ENCODE measurements around the gene CPNE6. TPM values are rescaled to one million over a fixed set of nuclear protein-coding genes. Genes with fewer than 3 reads are reported as not detected.

CPNE6 gene
- total RNA-seq, 1 experiment from 2014 or later = not detected

DNA sequence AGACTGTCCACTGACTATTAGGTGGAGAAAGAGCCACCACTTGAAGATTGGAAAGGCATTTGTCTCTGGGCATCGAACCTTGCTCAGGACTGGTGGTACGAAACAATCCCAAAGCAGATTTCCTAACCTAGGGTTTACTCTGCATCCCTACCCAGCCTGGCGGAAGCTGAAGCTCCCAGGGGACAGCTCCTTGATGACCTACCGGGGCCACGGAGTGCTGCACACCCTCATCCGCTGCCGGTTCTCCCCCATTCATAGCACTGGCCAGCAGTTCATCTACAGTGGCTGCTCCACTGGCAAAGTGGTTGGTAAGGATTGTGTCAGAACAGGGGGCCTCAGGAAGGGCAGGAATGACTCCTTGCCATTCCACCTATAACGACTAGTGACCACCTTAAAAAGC lies 49.8 kb downstream of the CPNE6 start:
- ChIA-PET POLR2A (ENCODE audit: unreplicated experiment) (no interaction called here), CTCF (no interaction called here)
- H2AFZ ChIP-seq = no peak overlapping the region
- no peak overlapping the region for H3K4me2 ChIP-seq
- no peaks in the 10 kb centered on the region for H3K27me3 ChIP-seq (ENCODE audit: insufficient read depth, low read depth)
- TF ChIP-seq, protein P1, sequence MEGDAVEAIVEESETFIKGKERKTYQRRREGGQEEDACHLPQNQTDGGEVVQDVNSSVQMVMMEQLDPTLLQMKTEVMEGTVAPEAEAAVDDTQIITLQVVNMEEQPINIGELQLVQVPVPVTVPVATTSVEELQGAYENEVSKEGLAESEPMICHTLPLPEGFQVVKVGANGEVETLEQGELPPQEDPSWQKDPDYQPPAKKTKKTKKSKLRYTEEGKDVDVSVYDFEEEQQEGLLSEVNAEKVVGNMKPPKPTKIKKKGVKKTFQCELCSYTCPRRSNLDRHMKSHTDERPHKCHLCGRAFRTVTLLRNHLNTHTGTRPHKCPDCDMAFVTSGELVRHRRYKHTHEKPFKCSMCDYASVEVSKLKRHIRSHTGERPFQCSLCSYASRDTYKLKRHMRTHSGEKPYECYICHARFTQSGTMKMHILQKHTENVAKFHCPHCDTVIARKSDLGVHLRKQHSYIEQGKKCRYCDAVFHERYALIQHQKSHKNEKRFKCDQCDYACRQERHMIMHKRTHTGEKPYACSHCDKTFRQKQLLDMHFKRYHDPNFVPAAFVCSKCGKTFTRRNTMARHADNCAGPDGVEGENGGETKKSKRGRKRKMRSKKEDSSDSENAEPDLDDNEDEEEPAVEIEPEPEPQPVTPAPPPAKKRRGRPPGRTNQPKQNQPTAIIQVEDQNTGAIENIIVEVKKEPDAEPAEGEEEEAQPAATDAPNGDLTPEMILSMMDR (conservative IDR thresholded peaks at IDR 0.05) = no peak
- no peak for TF ChIP-seq EZH2 (IDR thresholded peaks at IDR 0.05; ENCODE audit: low read depth)
- no peaks in the 10 kb centered on the region for H3K9me2 ChIP-seq (ENCODE audit: insufficient read depth)
- H3K27ac ChIP-seq = no peak overlapping the region
- no peaks in the 10 kb centered on the region for H3F3A ChIP-seq (ENCODE audit: insufficient read depth, low read depth)
- DNase-seq = no peak
- no peaks in the 10 kb centered on the region for H4K20me1 ChIP-seq (ENCODE audit: insufficient read depth)
- H3K36me3 ChIP-seq (ENCODE audit: low read depth) = peaks cover 8% of the 10 kb centered on the region; the same call in 1 of the 2 replicates
- no TSS peak for BruUV-seq (replicated peaks)
- H3K9me3 ChIP-seq (ENCODE audit: insufficient read depth, low read depth) = no peaks in the 10 kb centered on the region
- H3K79me2 ChIP-seq (ENCODE audit: low read depth) = peaks cover 7% of the 10 kb centered on the region
- peaks cover 5% of the 10 kb centered on the region for H3K4me1 ChIP-seq (replicated peaks; ENCODE audit: insufficient read depth)
- no peak overlapping the region for H3K4me3 ChIP-seq
- intact Hi-C loops (cut with micrococcal nuclease; ENCODE audit: unreplicated experiment) = no loop called here

- no TSS peak for BruUV-seq (replicated peaks)
- H3K36me3 ChIP-seq (ENCODE audit: low read depth) = 0 out of 2 replicates have a peak, but pooled peaks cover 3% of the 10 kb centered on the region
- H3F3A ChIP-seq (ENCODE audit: insufficient read depth, low read depth) = no peaks in the 10 kb centered on the region
- H3K27me3 ChIP-seq (ENCODE audit: insufficient read depth, low read depth) = no peaks in the 10 kb centered on the region
- H3K4me2 ChIP-seq = no peak overlapping the region
- TF ChIP-seq, protein P1 (conservative IDR thresholded peaks at IDR 0.05) = no peak
- no peak for TF ChIP-seq EZH2 (IDR thresholded peaks at IDR 0.05; ENCODE audit: low read depth)
- H4K20me1 ChIP-seq (ENCODE audit: insufficient read depth) = no peaks in the 10 kb centered on the region
- H3K79me2 ChIP-seq (ENCODE audit: low read depth) = no peaks in the 10 kb centered on the region
- no peak overlapping the region for H3K27ac ChIP-seq
- no peak overlapping the region for H3K4me3 ChIP-seq
- DNase-seq = no peak
- ChIA-PET CTCF (no interaction called here), POLR2A (ENCODE audit: unreplicated experiment) (no interaction called here)
- intact Hi-C loops (cut with micrococcal nuclease; ENCODE audit: unreplicated experiment) = no loop called here
- H3K9me3 ChIP-seq (ENCODE audit: insufficient read depth, low read depth) = no peaks in the 10 kb centered on the region
- no peaks in the 10 kb centered on the region for H3K4me1 ChIP-seq (replicated peaks; ENCODE audit: insufficient read depth)
- no peaks in the 10 kb centered on the region for H3K9me2 ChIP-seq (ENCODE audit: insufficient read depth)
- H2AFZ ChIP-seq = no peak overlapping the region
These were observed 51.1 kb downstream of the CPNE6 start for GRCh38 chr14:24122416-24122815.

DNA sequence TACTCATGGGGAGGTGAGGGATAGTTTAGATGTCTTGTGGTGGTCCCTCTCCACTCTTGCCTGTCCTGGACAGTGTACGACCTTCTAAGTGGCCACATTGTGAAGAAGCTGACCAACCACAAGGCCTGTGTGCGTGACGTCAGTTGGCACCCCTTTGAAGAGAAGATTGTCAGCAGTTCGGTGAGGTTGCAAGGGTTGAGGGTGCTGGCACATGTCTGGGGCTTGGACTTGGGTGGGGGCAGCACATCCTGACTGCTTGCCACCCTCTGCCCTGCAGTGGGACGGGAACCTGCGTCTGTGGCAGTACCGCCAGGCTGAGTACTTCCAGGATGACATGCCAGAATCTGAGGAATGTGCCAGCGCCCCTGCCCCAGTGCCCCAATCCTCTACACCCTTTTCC lies 51.5 kb downstream of the CPNE6 start:
- intact Hi-C loops (cut with micrococcal nuclease; ENCODE audit: unreplicated experiment) = no loop called here
- Histone ChIP-seq H4K20me1 (ENCODE audit: insufficient read depth) (no peaks in the 10 kb centered on the region), H3K27me3 (ENCODE audit: insufficient read depth, low read depth) (no peaks in the 10 kb centered on the region), H3K4me2 (no peak overlapping the region), H3K4me1 (replicated peaks; ENCODE audit: insufficient read depth) (no peaks in the 10 kb centered on the region), H3K27ac (no peak overlapping the region), H3K9me3 (ENCODE audit: insufficient read depth, low read depth) (no peaks in the 10 kb centered on the region), H3K79me2 (ENCODE audit: low read depth) (no peaks in the 10 kb centered on the region), H3K4me3 (no peak overlapping the region), H3F3A (ENCODE audit: insufficient read depth, low read depth) (no peaks in the 10 kb centered on the region), H3K36me3 (ENCODE audit: low read depth) (no peaks in the 10 kb centered on the region), H2AFZ (no peak overlapping the region), H3K9me2 (ENCODE audit: insufficient read depth) (no peaks in the 10 kb centered on the region)
- no peak for TF ChIP-seq EZH2 (IDR thresholded peaks at IDR 0.05; ENCODE audit: low read depth)
- TF ChIP-seq, protein P1 (conservative IDR thresholded peaks at IDR 0.05) = no peak
- no peak for DNase-seq
- ChIA-PET CTCF (no interaction called here), POLR2A (ENCODE audit: unreplicated experiment) (no interaction called here)
- no TSS peak for BruUV-seq (replicated peaks)
